ENCODE results near the gene KIAA1217. TPM values are rescaled to one million over a fixed set of nuclear protein-coding genes. Genes with fewer than 3 reads are reported as not detected.

KIAA1217 gene
- total RNA-seq, 1 experiment from 2014 or later: 48.3 TPM

- POLR2A ChIA-PET: interaction anchor here (0.7 kb wide), 1 partner anchor 91 kb away, joined by 3 read pairs; no protein-coding TSS in a partner anchor
- Mint-ChIP-seq H3K9me3 (ENCODE audit: unreplicated experiment) (no peaks in the 10 kb centered on the region), H3K27me3 (ENCODE audit: insufficient read depth, unreplicated experiment) (no peaks in the 10 kb centered on the region), H3K27ac (ENCODE audit: low read depth, unreplicated experiment) (no peak overlapping the region), H3K36me3 (ENCODE audit: insufficient read depth, unreplicated experiment) (peaks cover 2% of the 10 kb centered on the region), H3K4me1 (ENCODE audit: insufficient read depth, unreplicated experiment) (no peaks in the 10 kb centered on the region), H3K4me3 (ENCODE audit: unreplicated experiment) (no peak overlapping the region)
- TF ChIP-seq CTCF (IDR thresholded peaks at IDR 0.05; ENCODE audit: unreplicated experiment): no peak
- intact Hi-C loops (cut with micrococcal nuclease): no loop called here
- DNase-seq (ENCODE audit: unreplicated experiment): no peak
- CTCF ChIA-PET: interaction anchor here (0.6 to 1.0 kb wide), 2 partner anchors 32 to 287 kb away, joined by 3 to 4 read pairs; no protein-coding TSS in a partner anchor
- BruUV-seq (replicated peaks): no TSS peak
Measured at GRCh38 chr10:24215603-24216002, 6.7 kb downstream of the KIAA1217 start.

GRCh38 chr10:24219963-24220362, 11.0 kb downstream of the KIAA1217 start:
- Mint-ChIP-seq H3K4me1 (ENCODE audit: insufficient read depth, unreplicated experiment) (no peaks in the 10 kb centered on the region), H3K27ac (ENCODE audit: low read depth, unreplicated experiment) (no peak overlapping the region), H3K9me3 (ENCODE audit: unreplicated experiment) (no peaks in the 10 kb centered on the region), H3K27me3 (ENCODE audit: insufficient read depth, unreplicated experiment) (no peaks in the 10 kb centered on the region), H3K36me3 (ENCODE audit: insufficient read depth, unreplicated experiment) (peaks cover 5% of the 10 kb centered on the region), H3K4me3 (ENCODE audit: unreplicated experiment) (no peak overlapping the region)
- DNase-seq (ENCODE audit: unreplicated experiment): no peak
- ChIA-PET CTCF (no interaction called here), POLR2A (interaction anchor here (1.3 kb wide), 1 partner anchor 9 kb away, joined by 3 read pairs; no protein-coding TSS in a partner anchor)
- no peak for TF ChIP-seq CTCF (IDR thresholded peaks at IDR 0.05; ENCODE audit: unreplicated experiment)
- intact Hi-C loops (cut with micrococcal nuclease): no loop called here
- no TSS peak for BruUV-seq (replicated peaks)

GRCh38 chr10:24223341-24223740, 14.4 kb downstream of the KIAA1217 start:
- POLR2A ChIA-PET: interaction anchor here (0.7 to 1.1 kb wide), 2 partner anchors 16 to 337 kb away, joined by 3 read pairs; no protein-coding TSS in a partner anchor
- H3K9me3 Mint-ChIP-seq (ENCODE audit: unreplicated experiment): no peaks in the 10 kb centered on the region
- H3K27me3 Mint-ChIP-seq (ENCODE audit: insufficient read depth, unreplicated experiment): no peaks in the 10 kb centered on the region
- BruUV-seq (replicated peaks): no TSS peak
- CTCF ChIA-PET: no interaction called here
- no peak overlapping the region for H3K27ac Mint-ChIP-seq (ENCODE audit: low read depth, unreplicated experiment)
- no peaks in the 10 kb centered on the region for H3K4me1 Mint-ChIP-seq (ENCODE audit: insufficient read depth, unreplicated experiment)
- intact Hi-C loops (cut with micrococcal nuclease): no loop called here
- H3K36me3 Mint-ChIP-seq (ENCODE audit: insufficient read depth, unreplicated experiment): peaks cover 5% of the 10 kb centered on the region
- H3K4me3 Mint-ChIP-seq (ENCODE audit: unreplicated experiment): no peak overlapping the region
- DNase-seq (ENCODE audit: unreplicated experiment): no peak
- TF ChIP-seq CTCF (IDR thresholded peaks at IDR 0.05; ENCODE audit: unreplicated experiment): no peak

- peaks cover 5% of the 10 kb centered on the region for H3K36me3 Mint-ChIP-seq (ENCODE audit: insufficient read depth, unreplicated experiment)
- ChIA-PET CTCF (interaction anchor here (0.7 kb wide), 1 partner anchor 14 kb away, joined by 3 read pairs; no protein-coding TSS in a partner anchor), POLR2A (interaction anchor here (1.1 kb wide), 1 partner anchor 15 kb away, joined by 3 read pairs; no protein-coding TSS in a partner anchor)
- no TSS peak for BruUV-seq (replicated peaks)
- no peaks in the 10 kb centered on the region for H3K9me3 Mint-ChIP-seq (ENCODE audit: unreplicated experiment)
- no peak overlapping the region for H3K4me3 Mint-ChIP-seq (ENCODE audit: unreplicated experiment)
- no peak for DNase-seq (ENCODE audit: unreplicated experiment)
- no peak overlapping the region for H3K27ac Mint-ChIP-seq (ENCODE audit: low read depth, unreplicated experiment)
- no peaks in the 10 kb centered on the region for H3K4me1 Mint-ChIP-seq (ENCODE audit: insufficient read depth, unreplicated experiment)
- H3K27me3 Mint-ChIP-seq (ENCODE audit: insufficient read depth, unreplicated experiment): no peaks in the 10 kb centered on the region
- intact Hi-C loops (cut with micrococcal nuclease): no loop called here
- TF ChIP-seq CTCF (IDR thresholded peaks at IDR 0.05; ENCODE audit: unreplicated experiment): no peak
Measured at GRCh38 chr10:24223953-24224352, 15.0 kb downstream of the KIAA1217 start.
